K562 (cell line): ENCODE data around the gene SOSTDC1. TPM values are rescaled to one million over a fixed set of nuclear protein-coding genes. Genes with fewer than 3 reads are reported as not detected.

Experiments used
- ARID2 ChIP-seq: fragments of 450-650 bp; IDR thresholded peaks from 2 replicates; pipeline ENCODE4 v1.6.1; 2017; ENCODE audit warnings: antibody characterized with exemption, mild to moderate bottlenecking
- FIP1L1 ChIP-seq: fragments of 200-400 bp; formaldehyde crosslinking; IDR thresholded peaks from 2 replicates; pipeline ENCODE4 v1.6.1; 2018; ENCODE audit warnings: mild to moderate bottlenecking, low read depth, low read length; ENCODE audit not compliant: poor library complexity, severe bottlenecking
- RFX1 ChIP-seq: fragments of 450-650 bp; IDR thresholded peaks from 2 replicates; pipeline ENCODE4 v1.6.1; 2016; ENCODE audit warnings: mild to moderate bottlenecking, moderate library complexity
- SUPT5H ChIP-seq: fragments of 450-650 bp; IDR thresholded peaks from 2 replicates; pipeline ENCODE4 v1.6.1; 2016
- ZFPM2 ChIP-seq: fragments of 250-450 bp; sonication (Bioruptor Pico); IDR thresholded peaks from 2 replicates; pipeline ENCODE4 v1.5.1; 2022; ENCODE audit warnings: mild to moderate bottlenecking
- ZNF407 ChIP-seq: fragments of 450-650 bp; IDR thresholded peaks from 2 replicates; pipeline ENCODE4 v1.6.1; 2016; ENCODE audit warnings: low read depth
- ZSCAN29 ChIP-seq: fragments of 450-650 bp; IDR thresholded peaks from 2 replicates; pipeline ENCODE4 v1.6.1; 2017
- polyA plus RNA-seq, 8 experiments: library from polyadenylated mRNA; depleted of rRNA in 4 of 8; stranded (reverse) in 5 of 8; unstranded in 3 of 8; fragments of >200 nt; fragmentation: Nextera tagmentation in 2 of 8; fragmentation: Illumina TruSeq in 1 of 8; extraction: Ambion mirVana in 2 of 8; extraction: Trizol in 1 of 8; gene quantifications; 2 replicates each; pipeline versions ENCODE4 v1.2.1 to v1.2.3, GENCODE V29; 2011 to 2014; ENCODE audit warnings: inconsistent platforms in 1 of 8, missing spikeins in 1 of 8
- total RNA-seq, 7 experiments: library from RNA; depleted of rRNA in 6 of 7; stranded (reverse); fragments of >200 nt in 6 of 7; fragmentation: Illumina TruSeq in 2 of 7; extraction: Trizol in 2 of 7; gene quantifications; 2 replicates each; pipeline versions ENCODE4 v1.2.1 to v1.2.3, GENCODE V29; 2011 to 2021; ENCODE audit warnings: low replicate concordance in 1 of 7
- TF ChIP-seq, protein P1 (sequence below), 2 experiments: fragments of 450-650 bp; IDR thresholded peaks; 2 replicates each; pipeline ENCODE4 v1.6.1; 2016; ENCODE audit warnings: mild to moderate bottlenecking in 2 of 2, borderline replicate concordance in 1 of 2, low read depth in 1 of 2, moderate library complexity in 1 of 2

Gene SOSTDC1
- total and polyA plus RNA-seq, 9 of the 15 experiments (the other 6 are each of a cell fraction or from before 2014, with no cell fraction given), result 8.3 to 48.6 (median 15.9) TPM

DNA sequence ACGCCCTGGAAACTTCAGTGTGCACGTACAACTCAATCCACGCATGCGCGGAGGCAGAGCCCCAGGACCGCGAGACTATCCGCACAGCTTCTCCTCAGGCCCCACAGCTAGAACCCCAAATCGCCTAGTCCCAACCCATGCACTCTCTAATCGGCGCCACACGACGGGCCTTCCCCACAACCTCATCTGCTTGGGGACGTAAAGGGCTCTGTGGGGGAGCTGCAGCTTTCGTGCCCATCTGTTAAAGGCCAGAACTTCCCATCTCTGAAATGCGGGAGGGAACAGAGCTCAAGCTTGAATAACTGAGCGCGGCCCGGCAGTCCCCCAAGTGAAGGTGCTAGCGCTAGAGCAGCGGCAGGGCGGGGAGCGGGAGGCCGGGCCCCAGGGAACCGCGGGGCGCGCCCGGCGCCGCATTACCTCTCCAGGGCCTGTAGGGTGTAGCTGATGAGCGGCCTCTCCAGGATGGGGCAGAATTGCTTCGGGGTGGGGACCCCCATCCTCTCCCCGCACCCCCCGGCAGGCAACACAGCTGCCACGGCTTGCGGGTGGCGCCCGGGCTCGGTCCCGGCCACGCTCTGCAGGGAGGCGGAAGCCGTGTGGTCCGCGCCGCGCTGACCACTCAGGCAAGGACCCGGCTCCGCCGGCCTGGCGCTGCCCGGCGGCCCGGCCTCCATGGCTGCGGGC is 44.7 kb downstream of the SOSTDC1 start (continued):
- no peak for TF ChIP-seq RFX1
- peak; percentile 43 for TF ChIP-seq FIP1L1
- TF ChIP-seq ZFPM2 (CRISPR knock-in tag), result 0 out of 2 replicates have a peak, but pooled peaks have one; percentile 53
- no peak; the same call in 1 of the 2 replicates for TF ChIP-seq ARID2
- TF ChIP-seq, protein P1, sequence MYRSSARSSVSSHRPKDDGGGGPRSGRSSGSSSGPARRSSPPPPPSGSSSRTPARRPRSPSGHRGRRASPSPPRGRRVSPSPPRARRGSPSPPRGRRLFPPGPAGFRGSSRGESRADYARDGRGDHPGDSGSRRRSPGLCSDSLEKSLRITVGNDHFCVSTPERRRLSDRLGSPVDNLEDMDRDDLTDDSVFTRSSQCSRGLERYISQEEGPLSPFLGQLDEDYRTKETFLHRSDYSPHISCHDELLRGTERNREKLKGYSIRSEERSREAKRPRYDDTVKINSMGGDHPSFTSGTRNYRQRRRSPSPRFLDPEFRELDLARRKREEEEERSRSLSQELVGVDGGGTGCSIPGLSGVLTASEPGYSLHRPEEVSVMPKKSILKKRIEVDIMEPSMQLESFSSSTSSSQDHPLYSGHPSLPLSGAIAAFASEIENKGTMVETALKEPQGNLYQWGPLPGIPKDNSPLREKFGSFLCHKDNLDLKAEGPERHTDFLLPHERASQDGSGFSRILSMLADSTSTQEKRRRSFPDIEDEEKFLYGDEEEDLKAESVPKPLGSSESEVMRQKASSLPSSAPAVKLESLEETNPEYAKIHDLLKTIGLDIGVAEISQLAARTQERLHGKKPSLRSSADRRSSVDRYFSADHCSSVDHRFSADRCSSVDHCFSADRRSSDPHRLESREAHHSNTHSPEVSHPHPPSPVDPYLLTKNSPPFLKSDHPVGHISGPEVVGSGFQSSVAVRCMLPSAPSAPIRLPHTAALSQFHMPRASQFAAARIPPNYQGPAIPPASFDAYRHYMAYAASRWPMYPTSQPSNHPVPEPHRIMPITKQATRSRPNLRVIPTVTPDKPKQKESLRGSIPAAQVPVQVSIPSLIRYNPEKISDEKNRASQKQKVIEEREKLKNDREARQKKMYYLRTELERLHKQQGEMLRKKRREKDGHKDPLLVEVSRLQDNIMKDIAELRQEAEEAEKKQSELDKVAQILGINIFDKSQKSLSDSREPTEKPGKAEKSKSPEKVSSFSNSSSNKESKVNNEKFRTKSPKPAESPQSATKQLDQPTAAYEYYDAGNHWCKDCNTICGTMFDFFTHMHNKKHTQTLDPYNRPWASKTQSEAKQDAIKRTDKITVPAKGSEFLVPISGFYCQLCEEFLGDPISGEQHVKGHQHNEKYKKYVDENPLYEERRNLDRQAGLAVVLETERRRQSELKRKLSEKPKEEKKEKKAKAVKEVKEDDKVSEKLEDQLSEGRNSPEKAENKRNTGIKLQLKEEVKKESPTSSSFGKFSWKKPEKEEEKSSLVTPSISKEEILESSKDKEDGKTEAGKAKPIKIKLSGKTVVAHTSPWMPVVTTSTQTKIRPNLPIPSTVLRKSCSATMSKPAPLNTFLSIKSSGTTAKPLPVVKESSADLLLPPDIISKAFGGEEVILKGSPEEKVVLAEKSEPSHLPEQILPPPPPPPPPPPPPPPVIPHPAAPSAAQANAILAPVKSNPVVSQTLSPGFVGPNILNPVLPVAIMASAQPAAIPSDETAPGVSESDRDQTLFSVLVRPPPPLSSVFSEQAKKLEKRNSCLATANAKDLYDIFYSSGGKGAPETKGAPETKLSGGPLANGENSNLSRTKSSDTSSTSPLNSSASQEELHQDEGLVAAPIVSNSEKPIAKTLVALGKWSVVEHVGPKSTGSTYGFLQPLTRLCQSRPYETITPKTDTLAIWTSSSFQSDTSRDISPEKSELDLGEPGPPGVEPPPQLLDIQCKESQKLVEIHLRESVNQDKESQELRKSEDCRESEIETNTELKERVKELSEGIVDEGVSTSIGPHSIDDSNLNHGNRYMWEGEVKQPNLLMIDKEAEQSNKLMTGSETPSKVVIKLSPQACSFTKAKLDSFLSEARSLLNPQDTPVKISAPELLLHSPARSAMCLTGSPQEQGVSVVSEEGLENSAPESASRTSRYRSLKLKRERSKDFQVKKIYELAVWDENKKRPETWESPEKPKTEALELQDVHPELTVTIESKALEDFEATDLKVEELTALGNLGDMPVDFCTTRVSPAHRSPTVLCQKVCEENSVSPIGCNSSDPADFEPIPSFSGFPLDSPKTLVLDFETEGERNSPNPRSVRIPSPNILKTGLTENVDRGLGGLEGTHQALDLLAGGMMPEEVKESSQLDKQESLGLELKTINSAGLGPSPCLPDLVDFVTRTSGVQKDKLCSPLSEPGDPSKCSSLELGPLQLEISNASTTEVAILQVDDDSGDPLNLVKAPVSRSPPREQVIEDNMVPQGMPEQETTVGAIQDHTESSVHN (IDR thresholded peaks at IDR 0.05; ENCODE audit: borderline replicate concordance in 1 of 2, low read depth in 1 of 2), result no peak
- no peak for TF ChIP-seq ZNF407
- no peak for TF ChIP-seq ZSCAN29
- TF ChIP-seq SUPT5H, result peak; percentile 95
